Esophagus squamous epithelium (tissue), 5 donors: ENCODE results near the gene IMMP2L. TPM values are rescaled to one million over a fixed set of nuclear protein-coding genes. Genes with fewer than 3 reads are reported as not detected.

Experiments used
- DNase-seq: peaks from one replicate; lab custom pipeline; 2025; lab: John Stamatoyannopoulos, UW
- H3K27ac ChIP-seq, 4 donors: fragments of 200-600 bp; sonication (generic); one replicate each; pipeline ENCODE4 v1.5.1; 2016 to 2019; ENCODE audit warnings: mild to moderate bottlenecking in 1 of 4
- H3K27me3 ChIP-seq, 4 donors: fragments of 200-600 bp; sonication (generic); 1 replicate in 3 of 4; 2 replicates in 1 of 4; pipeline versions ENCODE4 v1.5.1 to v1.6.0; 2017 to 2021; ENCODE audit warnings: antibody characterized with exemption in 1 of 4
- H3K36me3 ChIP-seq, 3 donors: fragments of 200-600 bp; sonication (generic); one replicate each; pipeline ENCODE4 v1.5.1; 2016 to 2019
- H3K4me1 ChIP-seq, 3 donors: fragments of 200-600 bp; sonication (generic); one replicate each; pipeline ENCODE4 v1.5.1; 2017 to 2019
- H3K4me3 ChIP-seq, 4 donors: fragments of 200-600 bp; sonication (generic); 1 replicate in 3 of 4; 2 replicates in 1 of 4; pipeline ENCODE4 v1.5.1; 2016 to 2019; ENCODE audit warnings: mild to moderate bottlenecking in 2 of 4, moderate library complexity in 1 of 4
- H3K9me3 ChIP-seq, 3 donors: fragments of 200-600 bp; sonication (generic); one replicate each; pipeline ENCODE4 v1.5.1; 2016 to 2019
- POLR2A ChIP-seq, 4 donors: fragments of 450-650 bp; IDR thresholded peaks; one replicate each; pipeline ENCODE4 v1.6.1; 2017; ENCODE audit warnings: antibody characterized with exemption in 4 of 4, mild to moderate bottlenecking in 4 of 4, moderate library complexity in 3 of 4
- WGBS, 2 donors: methylation state at CpG; one replicate each; pipeline ENCODE4 v1.1.5; 2018; 5-methylcytosine and 5-hydroxymethylcytosine counted together
- intact Hi-C: fragments of 100-400 bp; cut with DNase I; formaldehyde crosslinking; loops from one replicate; pipeline ENCODE4 v1.15.0; 2022
- total RNA-seq, 4 donors: library from RNA; depleted of rRNA; stranded (reverse); fragments of >200 nt; gene quantifications; one replicate each; pipeline ENCODE4 v1.1.0, GENCODE V29; 2016
- TF ChIP-seq, protein P1 (sequence below), 6 experiments: fragments of 450-650 bp in 4 of 6; fragments of 200-600 bp in 2 of 6; sonication (generic) in 2 of 6; IDR thresholded peaks; one replicate each; pipeline ENCODE4 v1.5.1; 2016 to 2019; ENCODE audit warnings: antibody characterized with exemption in 6 of 6, mild to moderate bottlenecking in 4 of 6, moderate library complexity in 4 of 6
- donor health status: DM: yes; HTN: yes; CAD: no.

The IMMP2L gene
- total RNA-seq, 4 donors from 2014 or later: 1.6 to 21.7 (median 5.4) TPM

DNA sequence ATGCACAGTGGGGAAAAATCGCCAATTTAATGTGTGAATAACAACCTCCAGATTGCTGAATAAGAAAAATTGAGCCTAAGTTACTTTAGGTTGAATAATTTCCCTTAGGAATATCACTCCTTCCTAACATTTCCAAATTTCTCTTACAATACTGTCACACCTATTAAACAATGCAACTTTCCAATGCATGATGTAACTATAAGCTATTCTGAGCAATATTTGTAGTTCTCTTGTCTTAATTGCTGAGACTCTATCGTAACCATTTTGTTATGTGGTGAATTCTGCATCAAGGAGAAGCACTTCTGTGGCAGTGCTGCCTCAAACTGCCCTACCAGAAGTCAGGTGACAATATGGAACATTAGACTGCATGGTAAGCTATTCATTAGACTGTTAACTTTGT is 858.1 kb downstream of the IMMP2L start:
- no peak for DNase-seq
- 87% methylated on average over 2 of the region's 2 CpGs for WGBS, 2 donors
- intact Hi-C loops: no loop called here
- TF ChIP-seq, protein P1, sequence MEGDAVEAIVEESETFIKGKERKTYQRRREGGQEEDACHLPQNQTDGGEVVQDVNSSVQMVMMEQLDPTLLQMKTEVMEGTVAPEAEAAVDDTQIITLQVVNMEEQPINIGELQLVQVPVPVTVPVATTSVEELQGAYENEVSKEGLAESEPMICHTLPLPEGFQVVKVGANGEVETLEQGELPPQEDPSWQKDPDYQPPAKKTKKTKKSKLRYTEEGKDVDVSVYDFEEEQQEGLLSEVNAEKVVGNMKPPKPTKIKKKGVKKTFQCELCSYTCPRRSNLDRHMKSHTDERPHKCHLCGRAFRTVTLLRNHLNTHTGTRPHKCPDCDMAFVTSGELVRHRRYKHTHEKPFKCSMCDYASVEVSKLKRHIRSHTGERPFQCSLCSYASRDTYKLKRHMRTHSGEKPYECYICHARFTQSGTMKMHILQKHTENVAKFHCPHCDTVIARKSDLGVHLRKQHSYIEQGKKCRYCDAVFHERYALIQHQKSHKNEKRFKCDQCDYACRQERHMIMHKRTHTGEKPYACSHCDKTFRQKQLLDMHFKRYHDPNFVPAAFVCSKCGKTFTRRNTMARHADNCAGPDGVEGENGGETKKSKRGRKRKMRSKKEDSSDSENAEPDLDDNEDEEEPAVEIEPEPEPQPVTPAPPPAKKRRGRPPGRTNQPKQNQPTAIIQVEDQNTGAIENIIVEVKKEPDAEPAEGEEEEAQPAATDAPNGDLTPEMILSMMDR (IDR thresholded peaks at IDR 0.05): no peak
- TF ChIP-seq POLR2A (IDR thresholded peaks at IDR 0.05): no peak
- Histone ChIP-seq H3K9me3 (no peaks in the 10 kb centered on the region), H3K4me3 (no peak overlapping the region), H3K27ac (no peak overlapping the region), H3K36me3 (no peaks in the 10 kb centered on the region), H3K27me3 (no peaks in the 10 kb centered on the region), H3K4me1 (no peaks in the 10 kb centered on the region)

DNA sequence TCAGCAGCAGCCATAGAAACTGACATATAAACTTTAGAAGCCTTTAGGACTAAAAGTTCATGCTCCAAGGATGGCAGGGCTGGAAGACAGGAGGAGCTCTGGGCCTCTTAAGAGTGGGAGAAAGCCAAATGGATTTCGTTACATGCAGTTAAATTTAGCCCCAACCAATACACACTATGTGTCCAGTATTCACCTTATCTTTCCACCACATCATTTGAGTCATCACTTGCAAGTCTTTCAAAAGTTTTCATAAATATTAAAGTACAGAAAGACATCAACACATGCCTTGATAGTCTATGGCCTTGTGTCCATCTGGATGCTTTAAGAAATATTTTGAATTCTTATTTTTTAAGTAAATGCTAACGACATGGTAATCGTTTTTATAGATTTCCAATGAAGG is 863.7 kb downstream of the IMMP2L start:
- no peaks in the 10 kb centered on the region for H3K27me3 ChIP-seq
- no peaks in the 10 kb centered on the region for H3K36me3 ChIP-seq
- no peak overlapping the region for H3K4me3 ChIP-seq
- TF ChIP-seq, protein P1 (IDR thresholded peaks at IDR 0.05): no peak
- TF ChIP-seq POLR2A (IDR thresholded peaks at IDR 0.05): no peak
- intact Hi-C loops: no loop called here
- no peaks in the 10 kb centered on the region for H3K4me1 ChIP-seq
- no peaks in the 10 kb centered on the region for H3K9me3 ChIP-seq
- WGBS, 2 donors: 80 to 83% methylated on average over 3 of the region's 3 CpGs
- DNase-seq: no peak
- no peak overlapping the region for H3K27ac ChIP-seq

DNA sequence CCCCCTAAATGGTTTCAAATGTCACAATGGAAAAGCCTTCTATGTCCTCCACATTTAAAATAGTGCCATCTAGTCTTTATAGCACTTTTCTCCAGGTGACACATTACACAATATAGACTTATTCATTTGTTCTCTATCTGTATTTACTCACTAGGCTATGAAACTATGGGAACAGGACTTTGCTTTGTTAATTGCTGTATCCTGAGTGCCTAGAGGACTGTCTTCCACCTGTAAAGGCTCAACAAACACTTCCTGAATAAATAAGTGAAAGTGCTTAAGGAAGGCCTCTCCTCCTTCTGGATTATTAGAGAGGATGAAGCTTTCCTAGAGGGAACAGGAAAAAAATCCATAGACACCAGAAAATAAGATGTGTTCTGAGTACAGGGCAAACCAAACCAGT is 868.9 kb downstream of the IMMP2L start:
- H3K36me3 ChIP-seq: no peaks in the 10 kb centered on the region
- no peaks in the 10 kb centered on the region for H3K27me3 ChIP-seq
- H3K27ac ChIP-seq: no peak overlapping the region
- H3K4me1 ChIP-seq: no peaks in the 10 kb centered on the region
- TF ChIP-seq POLR2A (IDR thresholded peaks at IDR 0.05): no peak
- TF ChIP-seq, protein P1 (IDR thresholded peaks at IDR 0.05): no peak
- no peak overlapping the region for H3K4me3 ChIP-seq
- intact Hi-C loops: loop anchor here (5.0 kb wide), 1 partner anchor 336 kb away; no protein-coding TSS in a partner anchor
- no peak for DNase-seq
- H3K9me3 ChIP-seq: no peaks in the 10 kb centered on the region

DNA sequence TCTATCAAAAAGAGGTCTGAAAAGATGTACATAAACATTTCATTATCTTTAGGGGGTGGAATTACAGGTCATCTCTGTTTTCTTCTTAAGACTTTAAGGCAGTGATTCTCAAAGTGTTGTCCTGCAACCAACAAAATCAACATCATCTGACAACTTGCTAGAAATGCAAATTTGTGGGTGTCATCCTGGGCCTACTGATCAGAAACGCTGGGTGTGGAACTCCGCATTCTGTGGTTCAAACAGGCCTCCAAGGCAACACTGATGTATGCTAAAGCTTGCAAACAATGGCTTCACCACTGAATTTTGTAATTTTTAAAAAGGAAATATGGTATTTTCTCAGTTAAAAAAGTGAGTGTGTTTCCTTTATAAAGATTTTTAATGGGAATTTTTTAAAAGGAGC is 873.4 kb downstream of the IMMP2L start:
- no peaks in the 10 kb centered on the region for H3K36me3 ChIP-seq
- H3K27ac ChIP-seq: no peak overlapping the region
- intact Hi-C loops: no loop called here
- H3K4me3 ChIP-seq: no peak overlapping the region
- TF ChIP-seq, protein P1 (IDR thresholded peaks at IDR 0.05): no peak
- no peak for TF ChIP-seq POLR2A (IDR thresholded peaks at IDR 0.05)
- 66 to 83% methylated on average over 2 of the region's 2 CpGs for WGBS, 2 donors
- DNase-seq: no peak
- H3K4me1 ChIP-seq: no peaks in the 10 kb centered on the region
- H3K9me3 ChIP-seq: no peaks in the 10 kb centered on the region
- no peaks in the 10 kb centered on the region for H3K27me3 ChIP-seq

DNA sequence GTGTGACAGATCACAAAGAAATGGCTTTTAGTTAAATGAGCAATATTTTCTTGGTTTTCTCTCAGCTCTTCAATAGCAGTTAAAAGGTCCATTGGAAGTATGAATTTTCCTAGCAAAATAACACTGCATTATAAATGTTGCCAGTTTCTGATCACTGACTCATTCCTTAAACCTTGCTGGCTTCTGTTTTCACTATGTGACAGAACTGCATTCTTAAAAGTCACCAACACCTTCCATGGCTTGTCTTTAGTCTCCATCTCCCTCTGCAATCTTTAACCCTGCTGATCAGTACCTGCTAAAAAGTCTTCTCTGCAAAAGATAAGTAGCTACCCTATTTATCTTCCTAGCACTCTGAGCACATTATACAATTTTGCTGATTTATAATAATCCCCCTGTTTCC is 876.4 kb downstream of the IMMP2L start:
- DNase-seq: no peak
- H3K27me3 ChIP-seq: no peaks in the 10 kb centered on the region
- no peaks in the 10 kb centered on the region for H3K9me3 ChIP-seq
- TF ChIP-seq, protein P1 (IDR thresholded peaks at IDR 0.05): no peak
- no peak for TF ChIP-seq POLR2A (IDR thresholded peaks at IDR 0.05)
- no peaks in the 10 kb centered on the region for H3K36me3 ChIP-seq
- no peak overlapping the region for H3K4me3 ChIP-seq
- no peaks in the 10 kb centered on the region for H3K4me1 ChIP-seq
- no peak overlapping the region for H3K27ac ChIP-seq
- intact Hi-C loops: no loop called here
